Heart right ventricle (tissue), 16 donors: ENCODE data around the gene IKZF1. TPM values are rescaled to one million over a fixed set of nuclear protein-coding genes. Genes with fewer than 3 reads are reported as not detected.

Source experiments
- ATAC-seq, 8 donors: fragments of 200-7000 bp; cut with Tn5 transposase; one replicate each; pipeline ENCODE4 v1.9.1; 2020; ENCODE audit warnings: mild to moderate bottlenecking in 8 of 8, moderate library complexity in 8 of 8, moderate number of reproducible peaks in 1 of 8
- DNase-seq, 2 donors: peaks; one replicate each; pipeline ENCODE4 v3.0.0-alpha.2; 2020
- H3K27ac ChIP-seq, 10 donors: fragments of 200-600 bp; sonication (generic) in 2 of 10; one replicate each; pipeline versions ENCODE4 v1.5.0 to v1.8.0; 2020 to 2022; ENCODE audit warnings: mild to moderate bottlenecking in 3 of 10
- H3K27me3 ChIP-seq, 7 donors: fragments of 200-600 bp; one replicate each; pipeline ENCODE4 v1.8.0; 2021 to 2022; ENCODE audit warnings: mild to moderate bottlenecking in 2 of 7
- H3K36me3 ChIP-seq, 9 donors: fragments of 200-600 bp; sonication (generic) in 1 of 9; one replicate each; pipeline versions ENCODE4 v1.5.0 to v1.8.0; 2020 to 2022; ENCODE audit warnings: mild to moderate bottlenecking in 2 of 9
- H3K4me1 ChIP-seq, 9 donors: fragments of 200-600 bp; sonication (generic) in 1 of 9; one replicate each; pipeline versions ENCODE4 v1.5.0 to v1.8.0; 2020 to 2022; ENCODE audit warnings: mild to moderate bottlenecking in 4 of 9
- H3K4me3 ChIP-seq, 10 donors: fragments of 200-600 bp; sonication (generic) in 2 of 10; one replicate each; pipeline versions ENCODE4 v1.5.0 to v1.8.0; 2020 to 2022; ENCODE audit warnings: mild to moderate bottlenecking in 7 of 10, moderate library complexity in 2 of 10
- H3K9me3 ChIP-seq, 11 donors: fragments of 200-600 bp in 10 of 11; sonication (generic) in 2 of 11; one replicate each; pipeline versions ENCODE4 v1.5.0 to v1.8.0; 2013 to 2022; ENCODE audit warnings: mild to moderate bottlenecking in 2 of 11, control low read depth in 1 of 11, moderate library complexity in 1 of 11
- CTCF ChIP-seq, 9 donors: fragments of 200-600 bp; sonication (generic) in 2 of 9; IDR thresholded peaks; one replicate each; pipeline versions ENCODE4 v1.5.0 to v1.8.0; 2021 to 2022; ENCODE audit warnings: antibody characterized with exemption in 9 of 9, mild to moderate bottlenecking in 5 of 9, moderate library complexity in 1 of 9
- WGBS, 2 donors: extraction: QIAGEN DNeasy Blood & Tissue Kit; methylation state at CpG; one replicate each; pipeline ENCODE4 v1.1.7; 2013; ENCODE audit warnings: inconsistent platforms in 1 of 2; 5-methylcytosine and 5-hydroxymethylcytosine counted together
- intact Hi-C, 10 donors: fragments of 100-400 bp; cut with DNase I; formaldehyde crosslinking; loops; one replicate each; pipeline versions ENCODE4 v1.11.1 to v1.14.2; 2022
- polyA plus RNA-seq, 2 donors: library from polyadenylated mRNA; stranded (reverse); fragments of 200-250 nt; gene quantifications; one replicate each; pipeline ENCODE4 v1.2.3, GENCODE V29; 2013
- total RNA-seq, 10 donors: library from RNA; stranded (reverse); fragmentation: NEBNext Ultra II Directional in 3 of 10; extraction: Animal tissue kit (Norgen Biotek cat#: 25700) in 3 of 10; gene quantifications; one replicate each; pipeline versions ENCODE4 v1.2.1 to v1.2.4, GENCODE V29; 2021 to 2023
- donor health status: Arrhythmogenic right ventricular cardiomyopathy.
- donor health status: ischemic (EF 13 %, LVEDD 7.1; RV severe dilation, severe dysfunction).
- donor health status: healthy with polysubstance abuse.
- donor health status: DM: no; HTN: yes; CAD: no.
- donor health status: DM: no; HTN: no; CAD: no.
- donor health status: ischemic (EF 25% LVEDD 6.9; RV normal size, moderate dysfunction).
- donor health status: ischemic (EF 25% LVEDD 5.7; RV mildly dilated, moderate dysfunction).
- donor health status: healthy.
- donor health status: DM: yes; HTN: yes; CAD: no.
- donor health status: Ischemic cardiomyopathy.
- donor health status: ischemic (EF 35%, LVEDD 5.7; RV mildly dilated, moderate dysfunction).
- donor health status: nonischemic (EF 11% LVEDD 7.7; RV severe dilation, severe dysfunction).
- donor health status: DM: yes; HTN: yes; CAD: no.
- donor health status: PGD.
- donor health status: ischemic (EF 29% LVEDD 5.4; RV normal size, mild dysfunction).
- donor health status: nonischemic (EF 23%, LVEDD 6.1; RV moderate dilation, normal function).

IKZF1 gene
- total and polyA plus RNA-seq, 12 donors, result 0.46 to 20.2 (median 1.7) TPM

- intact Hi-C loops, result loop anchor here in 1 of 10 donors (10.0 kb wide), 1 partner anchor 61 kb away; no protein-coding TSS in a partner anchor
- Histone ChIP-seq H3K27ac (peak overlapping the region in 1 of 10 donors; percentile 44), H3K4me3 (no peak overlapping the region), H3K36me3 (no peaks in the 10 kb centered on the region), H3K4me1 (peaks cover 0 to 50% (median 0%) of the 10 kb centered on the region in 9 donors), H3K27me3 (no peaks in the 10 kb centered on the region), H3K9me3 (peaks cover 0 to 10% (median 0%) of the 10 kb centered on the region in 11 donors)
- no peak for DNase-seq
- WGBS, 2 donors, result 77 to 78% methylated on average over 4 of the region's 4 CpGs
- no peak for ATAC-seq
- TF ChIP-seq CTCF (IDR thresholded peaks at IDR 0.05), result no peak
Measured at GRCh38 chr7:50283731-50284130, 20.8 kb upstream of the IKZF1 start.

DNA sequence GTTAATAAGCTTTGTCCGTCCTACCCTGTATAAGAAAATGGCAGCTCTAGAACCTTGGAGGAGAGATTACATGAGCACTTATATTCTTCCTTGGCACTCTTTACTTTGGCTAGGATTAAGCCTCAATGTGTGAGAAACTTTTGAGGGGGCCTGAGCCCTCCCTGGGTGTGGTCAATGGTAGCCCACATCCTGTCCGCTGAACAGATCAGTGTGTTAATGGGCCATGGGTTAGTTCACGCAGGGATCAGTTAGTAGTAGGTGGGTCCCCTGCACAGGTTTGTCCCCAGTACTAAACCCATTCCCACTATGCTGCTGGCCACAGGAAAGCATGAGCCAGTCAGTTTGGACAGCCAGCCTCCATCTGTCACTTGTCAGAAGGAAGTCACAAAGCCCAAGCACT is 20.2 kb upstream of the IKZF1 start:
- no peaks in the 10 kb centered on the region for H3K36me3 ChIP-seq
- TF ChIP-seq CTCF (IDR thresholded peaks at IDR 0.05), result no peak
- ATAC-seq, result no peak
- peaks cover 0 to 5% (median 0%) of the 10 kb centered on the region in 11 donors for H3K9me3 ChIP-seq
- no peak for DNase-seq
- WGBS, 2 donors, result 90 to 96% methylated on average over 3 of the region's 3 CpGs
- no peaks in the 10 kb centered on the region for H3K27me3 ChIP-seq
- intact Hi-C loops, result loop anchor here in 1 of 10 donors (10.0 kb wide), 1 partner anchor 61 kb away; no protein-coding TSS in a partner anchor
- no peak overlapping the region for H3K27ac ChIP-seq
- peaks cover 0 to 50% (median 0%) of the 10 kb centered on the region in 9 donors for H3K4me1 ChIP-seq
- no peak overlapping the region for H3K4me3 ChIP-seq

DNA sequence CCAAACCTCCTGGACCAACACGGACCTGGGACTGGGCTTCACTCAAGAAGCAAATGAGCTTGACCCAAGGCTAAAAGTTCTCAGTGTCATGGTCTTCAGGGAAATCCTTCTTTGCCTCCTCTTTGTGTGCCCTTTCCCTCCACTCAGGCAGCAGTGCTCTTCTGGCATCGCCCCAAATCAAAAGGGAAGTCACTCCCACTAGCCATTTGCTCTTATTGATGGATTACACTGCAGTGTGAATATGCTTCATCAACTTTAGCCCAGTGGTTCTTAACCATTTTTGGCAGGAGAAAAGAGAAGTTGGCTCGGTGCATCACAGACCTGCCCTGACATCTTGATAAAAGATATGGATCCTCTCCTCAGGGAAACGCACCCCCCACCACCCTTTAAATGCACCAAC is 19.2 kb upstream of the IKZF1 start:
- H3K27me3 ChIP-seq, result no peaks in the 10 kb centered on the region
- TF ChIP-seq CTCF (IDR thresholded peaks at IDR 0.05), result no peak
- 50 to 64% methylated on average over 4 of the region's 4 CpGs for WGBS, 2 donors
- DNase-seq (no peak), ATAC-seq (no peak)
- H3K4me1 ChIP-seq, result peaks cover 0 to 50% (median 0%) of the 10 kb centered on the region in 9 donors
- intact Hi-C loops, result loop anchor here in 1 of 10 donors (10.0 kb wide), 1 partner anchor 60 kb away; no protein-coding TSS in a partner anchor
- H3K27ac ChIP-seq, result no peak overlapping the region
- H3K4me3 ChIP-seq, result no peak overlapping the region
- H3K9me3 ChIP-seq, result no peaks in the 10 kb centered on the region
- H3K36me3 ChIP-seq, result no peaks in the 10 kb centered on the region

GRCh38 chr7:50287129-50287528 is 17.4 kb upstream of the IKZF1 start:
- WGBS, 2 donors, result 83 to 85% methylated on average over 1 of the region's 1 CpG
- Histone ChIP-seq H3K4me3 (no peak overlapping the region), H3K36me3 (no peaks in the 10 kb centered on the region), H3K27me3 (no peaks in the 10 kb centered on the region), H3K9me3 (peaks cover 0 to 4% (median 0%) of the 10 kb centered on the region in 11 donors), H3K27ac (no peak overlapping the region), H3K4me1 (peaks cover 0 to 37% (median 0%) of the 10 kb centered on the region in 9 donors)
- no peak for TF ChIP-seq CTCF (IDR thresholded peaks at IDR 0.05)
- intact Hi-C loops, result loop anchor here in 1 of 10 donors (10.0 kb wide), 1 partner anchor 58 kb away; no protein-coding TSS in a partner anchor
- ATAC-seq (no peak), DNase-seq (no peak)
